GM18526 (cell line): ENCODE data around the gene ARID1B.

Source experiments
- POLR2A ChIP-seq: IDR thresholded peaks from 3 replicates; pipeline ENCODE4 v1.6.1; 2011; ENCODE audit not compliant: insufficient read length; ENCODE audit errors: extremely low read depth

The ARID1B gene

GRCh38 chr6:157139054-157139708, 362.0 kb downstream of the ARID1B start:
- no peak for TF ChIP-seq POLR2A

- TF ChIP-seq POLR2A = no peak
Measured at GRCh38 chr6:157143171-157143889, 366.2 kb downstream of the ARID1B start.

- no peak for TF ChIP-seq POLR2A
Measured at GRCh38 chr6:157143890-157144798, 367.0 kb downstream of the ARID1B start.

GRCh38 chr6:157144859-157145568, 367.8 kb downstream of the ARID1B start:
- no peak for TF ChIP-seq POLR2A

GRCh38 chr6:157145656-157146285, 368.6 kb downstream of the ARID1B start:
- no peak for TF ChIP-seq POLR2A

- TF ChIP-seq POLR2A = no peak
Measured at GRCh38 chr6:157148391-157149323, 371.5 kb downstream of the ARID1B start.

GRCh38 chr6:157150076-157150475, 372.9 kb downstream of the ARID1B start:
- no peak for TF ChIP-seq POLR2A

- TF ChIP-seq POLR2A = no peak
Measured at GRCh38 chr6:157151029-157151428, 373.9 kb downstream of the ARID1B start.

GRCh38 chr6:157151989-157152388, 374.8 kb downstream of the ARID1B start:
- TF ChIP-seq POLR2A = no peak

- TF ChIP-seq POLR2A = no peak
Measured at GRCh38 chr6:157152556-157152955, 375.4 kb downstream of the ARID1B start.

GRCh38 chr6:157155804-157156203, 378.6 kb downstream of the ARID1B start:
- no peak for TF ChIP-seq POLR2A

GRCh38 chr6:157157258-157157657, 380.1 kb downstream of the ARID1B start:
- no peak for TF ChIP-seq POLR2A

GRCh38 chr6:157158456-157158855, 381.3 kb downstream of the ARID1B start:
- no peak for TF ChIP-seq POLR2A

GRCh38 chr6:157158897-157159296, 381.7 kb downstream of the ARID1B start:
- no peak for TF ChIP-seq POLR2A
